ENCODE results near the gene DDX17. TPM values are rescaled to one million over a fixed set of nuclear protein-coding genes. Genes with fewer than 3 reads are reported as not detected.

DDX17 gene
- polyA plus RNA-seq, 3 donors: 760 to 1,207 (median 1,072) TPM

DNA sequence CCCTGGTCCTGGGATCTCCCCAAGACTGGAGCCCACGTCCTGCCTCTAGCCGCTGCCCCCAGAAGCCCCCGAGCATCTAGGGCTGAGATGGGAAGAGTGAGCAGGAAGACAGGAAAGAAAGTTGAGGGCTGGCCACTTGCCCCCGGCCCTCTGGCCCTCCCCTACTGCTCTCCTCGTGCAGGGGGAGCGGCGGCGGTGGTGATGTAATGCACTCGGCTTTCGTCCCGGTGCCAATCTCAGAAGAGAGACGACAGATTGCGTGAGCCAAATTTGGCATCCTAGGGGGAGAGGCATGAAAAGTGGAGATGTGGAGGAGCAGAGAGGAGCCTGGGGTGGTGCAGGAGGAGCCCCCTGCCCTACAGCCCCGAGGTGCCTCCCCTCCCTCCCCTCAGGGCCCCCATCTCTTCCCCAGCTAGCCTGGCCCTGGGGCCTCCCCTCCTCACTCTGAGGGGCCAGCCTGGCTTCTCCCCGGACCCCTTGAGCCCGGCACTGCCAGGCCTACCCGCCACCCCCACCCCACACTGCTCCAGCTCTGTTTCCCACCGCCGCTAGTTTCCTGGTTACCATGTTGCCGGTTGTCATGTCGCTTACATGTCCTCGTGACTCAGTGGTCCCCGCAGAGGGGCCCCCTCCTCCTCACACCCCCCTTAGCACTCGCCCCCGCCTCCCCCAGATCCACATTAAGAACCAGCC lies 53.6 kb downstream of the DDX17 start:
- DNase-seq: no peak

DNA sequence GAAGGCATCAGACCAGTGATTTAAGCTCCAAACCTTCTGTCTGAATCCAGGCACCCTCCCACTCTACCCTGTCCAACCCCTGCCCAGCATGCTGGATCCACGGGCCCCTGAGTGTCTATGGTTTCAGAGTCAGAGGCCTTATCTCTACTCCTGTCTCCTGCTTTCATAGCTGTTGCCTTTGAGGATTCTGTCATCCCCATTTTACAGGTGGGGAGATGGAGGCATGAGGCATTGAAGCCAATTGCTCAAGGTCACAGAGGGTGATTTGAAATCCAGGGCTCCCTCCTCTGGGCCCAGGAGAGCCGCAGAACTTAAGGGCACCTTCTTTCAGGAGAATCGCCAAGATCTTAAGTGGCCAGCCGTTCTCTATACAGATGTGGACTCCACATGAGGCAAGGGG lies 54.2 kb downstream of the DDX17 start:
- DNase-seq: no peak

DNA sequence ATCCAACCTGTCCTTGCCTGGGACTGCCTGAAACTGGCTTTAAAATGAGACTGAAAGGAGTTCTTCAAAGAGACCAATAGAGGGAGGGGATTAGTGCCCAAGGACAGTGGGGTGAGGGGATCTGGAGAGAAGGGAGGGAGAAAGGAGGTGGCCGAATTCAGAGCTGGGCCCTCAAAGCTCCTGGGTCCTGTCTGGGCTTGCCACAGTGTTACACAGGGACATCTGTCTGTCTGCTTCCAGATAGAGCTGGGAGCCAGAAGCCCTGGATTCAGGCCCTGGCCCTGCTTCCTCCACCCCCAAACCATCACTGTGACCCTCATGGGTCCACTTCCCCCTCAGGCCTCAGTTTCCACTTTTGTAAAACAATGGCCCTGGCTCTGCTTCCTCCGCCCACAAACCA lies 54.7 kb downstream of the DDX17 start:
- no peak for DNase-seq

DNA sequence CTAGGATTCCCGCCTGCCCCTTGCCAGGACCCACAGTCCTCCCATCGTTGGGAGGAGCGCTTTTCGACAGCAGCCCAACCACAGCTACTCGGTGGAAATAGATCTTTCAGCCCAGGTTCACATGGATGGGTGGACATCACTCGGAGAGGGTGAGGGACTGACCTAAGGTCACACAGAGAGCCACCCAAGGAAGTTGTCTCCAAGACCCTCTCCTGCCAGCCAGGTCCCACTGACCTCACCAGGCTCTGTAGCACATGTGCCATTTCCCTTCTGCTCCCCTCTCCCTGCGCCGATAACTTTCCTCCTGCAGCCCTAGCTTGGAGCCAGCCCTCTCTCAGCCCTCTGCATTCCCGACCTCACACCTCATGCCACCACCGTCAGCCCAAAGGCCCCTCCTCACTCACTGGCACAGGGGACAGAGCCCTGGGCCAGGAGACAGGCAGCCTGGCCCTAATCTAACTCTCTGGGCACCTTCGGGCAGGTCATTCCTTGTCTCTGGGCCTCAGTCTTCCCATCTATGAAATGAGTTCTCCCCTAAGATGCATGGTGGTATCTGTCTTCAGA lies 55.8 kb downstream of the DDX17 start:
- DNase-seq: no peak

DNA sequence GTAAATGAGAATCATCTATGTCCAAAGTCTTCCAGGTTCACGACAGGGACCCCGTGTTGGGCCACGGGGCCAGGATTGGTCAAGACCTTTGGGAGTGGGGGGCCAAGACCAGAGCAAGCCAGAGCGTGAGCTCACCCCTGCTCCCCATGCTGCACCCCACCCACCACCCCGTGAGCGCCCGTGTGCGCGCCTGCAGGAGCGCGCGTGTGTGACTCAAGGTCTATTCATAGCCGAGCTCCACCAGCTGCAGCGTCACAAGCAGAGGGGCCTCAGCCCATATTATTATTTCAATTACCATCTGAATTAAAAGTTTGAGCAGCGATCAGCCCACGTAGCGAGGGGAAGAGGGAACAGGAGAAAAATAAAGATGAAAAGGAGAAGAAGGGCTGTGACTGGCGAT lies 56.3 kb downstream of the DDX17 start:
- DNase-seq: no peak

DNA sequence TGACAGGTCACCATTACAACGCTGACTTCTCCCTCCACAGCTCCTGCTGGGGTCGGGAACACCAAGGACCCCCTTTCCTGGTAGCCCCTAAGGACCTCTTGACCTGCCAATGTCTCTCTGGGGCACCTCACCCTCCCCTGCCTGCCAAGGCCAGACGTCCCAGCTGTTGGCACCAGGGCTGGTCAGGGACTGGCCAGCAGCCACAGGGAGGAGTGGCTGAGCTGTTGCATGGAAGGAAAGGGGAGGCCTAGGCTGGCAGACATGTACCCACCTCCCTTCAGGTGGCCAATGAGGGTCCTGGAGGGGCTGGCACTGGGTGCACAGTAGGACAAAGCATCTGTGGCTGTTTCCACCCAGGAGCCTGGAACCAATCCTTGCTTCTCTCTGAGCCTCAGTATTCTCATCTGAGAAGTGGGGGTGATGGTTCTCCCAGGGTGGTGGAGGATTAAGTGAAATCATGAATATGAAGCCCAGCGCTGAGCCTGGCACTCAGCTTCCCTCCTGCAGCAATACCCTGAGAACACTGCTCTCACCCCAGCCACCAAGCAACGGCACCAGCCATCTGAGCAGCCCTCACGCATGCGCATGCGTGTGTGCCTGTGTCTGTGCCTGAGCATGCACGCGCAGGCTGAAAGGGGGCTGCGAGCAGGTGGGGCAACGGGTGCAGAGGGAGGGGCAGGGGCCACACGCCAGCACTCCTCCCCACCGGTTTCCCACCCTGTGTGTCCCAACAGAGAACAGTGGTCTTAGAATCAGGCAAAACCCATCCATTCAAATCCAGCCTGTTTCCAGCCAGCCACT lies 57.0 kb downstream of the DDX17 start:
- DNase-seq: no peak

DNA sequence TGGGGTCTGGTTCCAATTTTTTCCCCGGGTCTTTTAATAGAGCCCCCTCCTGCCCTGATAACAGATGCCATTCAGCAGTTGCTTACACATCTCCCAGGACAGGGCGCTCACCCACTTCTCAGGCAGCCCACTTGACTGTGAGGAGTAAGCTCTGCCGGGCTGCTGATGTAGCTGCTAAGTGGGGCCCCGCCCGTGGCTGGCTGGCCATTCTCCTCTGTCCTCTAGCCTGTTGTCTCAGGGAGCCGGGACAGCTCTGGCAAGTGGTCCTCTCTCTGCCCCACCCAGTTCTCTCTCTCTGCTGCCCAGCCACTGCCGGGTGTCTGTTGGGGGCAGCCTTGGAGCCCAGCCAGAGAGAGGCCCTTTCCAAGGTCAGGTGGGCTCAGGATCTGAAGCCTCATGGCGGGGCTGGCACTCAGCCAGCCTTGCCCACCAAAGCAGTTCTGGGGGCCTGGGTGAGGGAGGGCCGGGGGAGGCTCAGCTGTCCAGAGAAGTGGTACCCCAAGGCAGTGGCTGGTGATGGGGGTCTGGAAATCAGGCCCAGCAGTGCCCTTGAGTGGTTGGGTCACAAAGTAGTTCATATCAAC lies 60.0 kb downstream of the DDX17 start:
- no peak for DNase-seq

DNA sequence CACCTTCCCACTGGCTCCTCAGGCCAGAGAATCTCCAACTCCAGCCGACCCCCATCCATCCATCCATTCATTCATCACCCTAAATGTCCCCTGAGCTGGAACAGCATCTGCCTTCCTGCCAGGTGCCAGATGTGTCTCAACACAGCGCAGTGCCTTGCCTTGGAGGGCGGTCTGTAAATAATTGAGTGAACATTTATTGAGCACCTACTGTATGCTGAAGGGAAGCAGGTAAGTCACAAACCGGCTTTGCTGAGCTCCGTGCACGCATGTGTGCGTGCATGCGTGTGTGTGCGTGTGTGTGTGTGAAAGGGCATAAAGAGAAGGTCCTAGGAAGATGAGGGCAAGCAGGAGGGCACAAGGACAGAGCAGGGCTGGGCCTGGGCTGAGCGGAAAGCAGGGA lies 61.3 kb downstream of the DDX17 start:
- DNase-seq: no peak

DNA sequence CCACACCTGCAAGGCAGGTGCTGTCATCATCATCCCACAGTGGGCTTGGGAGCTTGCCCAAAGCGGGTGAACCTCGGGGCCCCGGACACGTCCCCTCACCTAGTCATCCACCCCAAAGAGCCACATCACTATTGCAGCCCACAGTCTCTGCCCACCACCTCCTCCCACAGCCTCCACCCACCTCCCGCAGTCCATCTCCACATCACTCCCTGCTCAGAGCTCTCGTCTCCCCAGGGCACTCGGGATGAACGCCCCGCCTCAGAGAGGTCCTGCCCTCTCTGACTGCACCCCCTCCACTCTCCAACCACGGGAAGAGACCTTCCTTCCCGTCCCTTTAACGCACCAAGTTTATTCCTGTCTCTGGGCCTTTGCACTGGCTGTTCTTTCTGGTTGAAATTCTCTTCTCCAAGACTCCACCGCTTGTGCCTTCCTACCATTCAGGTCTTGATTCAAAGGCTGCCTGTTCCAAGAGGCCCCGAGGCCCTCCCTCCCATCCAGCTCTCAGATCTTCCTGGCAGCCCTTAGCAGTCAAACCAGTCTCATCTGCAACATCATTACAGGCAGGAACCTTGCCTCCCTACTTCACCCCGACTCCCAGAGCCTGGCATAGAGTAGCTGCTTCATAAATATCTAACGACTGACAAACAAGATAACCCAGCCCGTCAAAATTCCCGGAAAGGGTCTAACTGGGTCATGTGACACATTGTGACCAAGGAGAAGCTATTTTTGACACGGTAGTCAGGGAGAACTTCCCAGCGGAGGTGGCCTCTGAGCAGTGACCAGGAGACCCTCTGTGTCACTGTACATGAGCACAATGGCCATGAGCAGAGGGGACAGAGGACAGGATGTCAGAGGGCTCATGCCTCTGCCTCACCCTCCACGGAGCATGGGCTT lies 62.2 kb downstream of the DDX17 start:
- DNase-seq: no peak

DNA sequence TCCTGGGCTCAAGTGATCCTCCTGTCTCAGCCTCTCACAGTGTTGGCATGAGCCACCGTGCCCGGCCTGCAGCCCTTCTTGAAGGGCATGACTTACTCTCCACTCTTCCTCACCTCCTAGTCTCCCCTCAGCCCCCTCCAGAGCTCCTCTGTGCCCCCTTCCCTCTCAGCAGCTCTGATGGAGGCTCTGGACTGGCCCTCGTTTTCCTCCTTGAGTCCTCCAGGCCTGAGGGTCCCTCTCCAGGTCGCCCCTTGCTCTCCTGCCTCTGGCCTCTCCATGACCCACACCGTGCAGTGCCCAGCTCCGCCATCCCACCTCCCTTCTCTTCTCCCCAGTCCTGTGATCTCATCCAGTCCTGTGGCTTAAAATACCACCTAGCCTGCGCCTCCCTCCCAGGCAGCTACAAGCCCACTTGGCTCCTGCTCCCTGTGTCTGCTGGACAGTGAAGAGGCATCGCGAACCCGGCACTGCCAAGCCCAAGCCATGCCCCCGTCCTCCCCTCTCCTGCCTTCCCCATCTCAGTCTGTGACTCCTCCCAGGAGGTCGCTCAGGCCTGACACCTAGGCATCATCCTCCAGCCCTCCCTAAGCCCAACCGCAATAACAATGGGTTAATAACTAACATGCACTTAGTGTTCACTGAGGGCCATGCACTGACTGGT lies 63.0 kb downstream of the DDX17 start:
- DNase-seq: no peak

DNA sequence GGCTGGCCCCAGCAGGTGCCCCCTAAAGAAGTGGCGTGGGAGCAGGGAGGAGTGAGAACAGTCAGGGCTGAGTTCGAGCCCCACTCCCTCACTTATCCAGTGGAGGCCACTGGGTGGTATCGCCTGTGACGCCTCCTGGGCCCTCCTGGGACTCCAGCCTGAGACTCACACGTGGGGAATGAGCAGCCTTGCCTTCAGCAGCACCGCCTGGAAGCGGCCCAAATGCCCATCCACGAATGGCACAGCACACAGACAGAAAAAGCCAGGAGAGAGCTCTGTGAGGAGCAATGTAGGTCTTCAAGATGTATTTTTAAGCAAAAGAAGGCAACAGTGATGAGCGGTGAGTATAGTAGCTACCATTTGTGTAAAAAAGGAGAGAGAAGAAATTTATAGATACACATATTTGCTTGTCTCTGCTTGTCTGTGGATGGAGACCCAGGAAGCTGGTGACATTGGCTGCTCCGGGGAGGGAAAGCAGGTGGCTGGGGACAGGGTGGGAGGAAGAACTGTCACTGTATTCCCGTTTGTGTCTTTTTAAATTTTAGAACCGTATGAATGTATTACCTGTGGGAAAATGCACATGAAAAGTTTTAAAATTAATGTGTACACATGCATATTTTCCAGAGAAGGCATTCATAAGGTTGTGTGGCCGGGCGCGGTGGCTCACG lies 64.4 kb downstream of the DDX17 start:
- DNase-seq: no peak

DNA sequence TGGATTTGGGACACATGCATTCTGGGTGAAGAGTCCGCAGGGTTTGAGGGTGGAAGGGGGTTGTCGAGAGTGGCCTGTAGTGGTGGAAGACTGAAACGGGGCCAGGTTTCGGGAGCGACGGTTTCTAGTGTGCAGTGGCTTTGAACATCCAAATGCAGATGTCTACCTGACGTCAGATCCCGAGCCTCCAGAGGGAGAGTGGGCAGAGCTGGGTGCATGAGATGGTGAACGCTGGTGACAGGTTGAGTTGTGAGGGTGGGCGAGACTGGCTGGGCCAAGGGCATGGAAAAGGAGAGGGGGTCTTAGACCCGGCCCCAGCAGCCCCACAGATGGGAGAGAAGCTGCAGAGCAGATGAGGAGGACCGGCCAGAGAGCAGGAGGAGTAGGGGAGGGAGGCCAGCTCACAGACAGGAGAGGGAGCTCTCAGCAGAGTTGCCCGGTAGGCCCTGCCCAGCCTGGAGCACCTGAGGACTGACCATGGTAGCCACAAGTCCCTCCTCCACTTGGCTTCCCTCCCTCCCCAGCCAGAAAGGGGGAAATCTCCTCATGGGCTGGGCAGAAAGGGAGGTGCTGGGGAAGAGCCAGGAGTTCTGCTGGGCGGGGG lies 65.3 kb downstream of the DDX17 start:
- DNase-seq: no peak

DNA sequence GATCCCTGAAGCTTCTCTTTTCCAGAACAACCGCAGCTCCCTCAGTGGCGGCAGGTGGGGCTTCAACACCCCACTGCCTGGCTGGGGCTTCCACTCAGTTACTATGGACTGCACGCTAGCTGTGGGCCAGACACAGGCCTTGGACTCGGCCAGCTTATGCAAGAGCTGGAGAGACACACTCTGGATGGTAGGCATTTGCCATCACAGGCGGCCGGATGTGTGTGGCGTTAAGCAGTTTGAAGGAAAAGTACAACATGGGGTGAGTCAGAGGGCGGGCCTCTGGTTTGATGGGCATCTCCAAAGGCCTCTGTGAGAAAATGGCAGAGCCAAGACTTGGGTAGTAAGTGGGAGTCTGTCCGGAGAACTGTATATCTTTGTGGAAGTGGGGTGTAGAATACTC lies 68.7 kb downstream of the DDX17 start:
- no peak for DNase-seq

DNA sequence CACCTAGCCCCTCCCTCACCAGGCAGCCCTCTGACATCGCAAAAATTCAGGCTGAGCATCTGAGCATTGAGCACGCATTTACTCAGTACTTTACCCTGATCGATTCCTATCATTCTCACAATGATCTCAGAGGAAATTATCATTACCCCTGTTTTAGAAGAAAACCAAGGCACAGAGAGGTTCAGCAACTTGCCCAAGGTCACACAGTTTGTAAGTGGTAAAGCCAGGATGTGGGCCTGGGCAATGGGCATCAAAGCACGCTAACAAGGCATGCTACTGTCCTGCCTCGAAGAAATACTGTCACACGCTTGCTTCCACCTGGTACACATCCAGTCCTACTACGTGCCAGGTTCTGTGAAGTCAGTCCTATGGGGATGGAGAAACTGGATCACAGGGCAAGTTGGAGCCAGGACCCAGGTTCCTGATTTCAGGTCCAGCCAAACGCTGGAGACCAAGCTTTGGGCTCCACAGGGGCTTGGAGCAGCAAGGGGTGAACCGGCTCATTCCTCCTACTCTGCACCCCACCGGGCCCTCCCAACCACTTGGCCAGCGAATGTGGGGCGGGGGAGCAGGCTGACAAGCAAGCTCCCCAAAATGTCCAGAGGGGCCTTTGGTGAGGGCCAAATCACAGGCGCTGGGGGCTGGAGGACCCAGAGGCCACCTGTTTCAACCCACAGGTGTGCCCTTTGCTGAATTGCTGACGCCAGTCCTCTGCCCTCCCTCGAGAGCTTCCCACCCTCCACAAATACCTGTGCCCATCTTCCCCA lies 69.3 kb downstream of the DDX17 start:
- no peak for DNase-seq

DNA sequence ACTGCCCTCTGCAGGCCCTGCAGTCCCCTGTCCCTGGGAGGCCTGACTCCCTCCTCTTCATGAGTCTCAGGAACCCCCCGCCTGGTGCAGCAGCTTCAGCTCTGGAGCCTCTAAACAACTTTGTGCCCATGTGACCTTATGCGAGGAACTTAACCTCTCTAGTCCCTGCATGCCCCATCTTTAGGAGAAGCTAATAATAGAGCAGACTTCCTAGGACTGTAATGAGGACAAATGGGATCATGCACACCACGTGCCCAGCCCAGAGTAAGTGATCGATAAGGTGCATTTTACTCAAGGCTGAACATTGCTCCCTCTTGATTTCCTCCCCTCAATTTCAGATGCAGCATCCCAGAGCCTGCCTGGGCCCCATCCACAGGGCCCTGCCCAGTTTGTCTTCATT lies 70.1 kb downstream of the DDX17 start:
- DNase-seq: no peak

DNA sequence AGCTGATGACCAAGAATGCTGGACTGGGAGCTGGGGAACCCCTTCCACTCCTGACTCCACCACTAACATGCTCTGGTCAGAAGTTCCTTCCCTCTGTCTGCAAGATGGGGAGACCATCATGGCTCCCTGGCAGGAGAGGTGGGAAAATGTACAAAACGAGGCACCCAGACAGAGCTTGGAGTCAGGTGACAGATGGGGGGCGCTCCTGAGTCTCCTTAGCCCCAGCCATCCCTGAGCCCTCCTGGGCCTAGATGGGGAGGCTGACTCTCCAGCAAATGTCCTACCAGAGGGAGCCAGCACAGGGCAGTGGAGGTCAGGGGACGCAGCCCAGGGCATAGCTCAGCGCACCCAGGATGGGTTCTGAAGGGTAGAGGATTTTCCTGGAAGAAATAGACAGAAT lies 71.1 kb downstream of the DDX17 start:
- DNase-seq: no peak

DNA sequence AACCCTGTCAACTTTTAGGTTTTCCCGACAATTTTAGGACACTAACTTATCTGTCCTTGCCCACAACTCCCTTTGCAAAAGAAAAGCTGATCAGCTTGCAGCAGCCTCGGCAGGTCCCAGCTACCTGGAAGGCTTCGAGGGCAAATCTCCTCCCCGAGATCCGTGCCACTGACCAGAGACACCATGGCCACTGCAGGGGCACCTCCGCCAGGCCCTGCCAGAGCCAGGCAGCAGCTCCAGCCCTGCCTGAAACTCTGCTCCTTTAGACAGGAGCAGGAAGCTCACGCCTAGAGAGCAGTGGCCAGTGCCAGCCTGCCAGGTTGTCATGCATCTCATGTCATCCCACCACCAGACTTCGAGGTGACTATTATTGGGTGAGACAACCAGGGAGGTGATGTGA lies 72.2 kb downstream of the DDX17 start:
- no peak for DNase-seq
